ENCODE measurements around the gene LMAN1L.

Gene LMAN1L

GRCh38 chr15:74839526-74840395, 27.1 kb downstream of the LMAN1L start:
- DNase-seq, result no peak

- no peak for DNase-seq
These were observed 28.5 kb downstream of the LMAN1L start for GRCh38 chr15:74840851-74841775.

- no peak for DNase-seq
These were observed 29.3 kb downstream of the LMAN1L start for GRCh38 chr15:74841891-74842373.

DNA sequence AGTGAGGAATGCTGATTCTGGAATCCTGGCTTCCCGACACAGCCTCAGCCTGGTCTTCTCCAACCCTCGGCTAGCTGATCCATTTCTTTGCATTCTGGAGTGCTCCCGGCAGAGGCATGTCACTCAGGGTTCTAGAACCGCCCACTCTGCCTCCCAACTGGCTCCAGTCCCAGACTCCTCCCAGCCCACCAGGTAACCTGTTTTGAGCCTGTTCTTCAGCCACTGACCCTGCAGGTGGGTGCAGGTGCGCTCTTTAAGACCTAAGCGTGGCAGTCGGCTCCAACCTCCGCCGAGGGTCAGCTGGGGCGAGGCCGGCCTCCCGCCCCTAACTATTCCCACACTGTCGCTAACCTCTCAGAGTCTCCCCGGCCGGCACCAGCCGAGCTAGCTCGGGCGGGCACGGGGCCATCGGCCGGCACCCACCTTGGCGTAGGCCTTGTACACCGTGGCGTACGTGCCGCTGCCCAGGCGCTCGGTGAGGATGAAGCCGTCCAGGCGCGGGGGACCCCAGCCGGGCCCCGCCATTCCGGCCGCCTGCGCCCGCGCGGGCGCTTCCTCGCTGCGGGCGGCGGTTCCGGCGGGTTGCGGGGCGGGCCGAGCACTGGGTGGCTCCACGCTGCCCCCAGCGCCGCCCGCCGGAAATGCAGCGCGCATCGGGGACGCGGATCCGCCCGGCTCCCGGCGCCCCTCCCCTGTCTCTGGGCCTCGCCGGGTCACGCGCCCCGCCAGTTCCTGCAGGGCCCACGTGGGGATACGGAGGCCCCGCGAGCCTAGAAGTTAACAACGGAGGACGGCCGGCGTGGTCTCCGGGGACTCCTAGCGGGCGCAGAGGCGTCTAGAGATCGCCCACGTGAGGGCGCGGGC, 30.2 kb downstream of the LMAN1L start, which contains the start of gene ULK3:
ULK3 (minus strand) TSS at position 576 of the 864 bp plus-strand sequence; CDS start at position 525, 51 bp downstream.
- peak; percentile 69 to 87 for DNase-seq

DNA sequence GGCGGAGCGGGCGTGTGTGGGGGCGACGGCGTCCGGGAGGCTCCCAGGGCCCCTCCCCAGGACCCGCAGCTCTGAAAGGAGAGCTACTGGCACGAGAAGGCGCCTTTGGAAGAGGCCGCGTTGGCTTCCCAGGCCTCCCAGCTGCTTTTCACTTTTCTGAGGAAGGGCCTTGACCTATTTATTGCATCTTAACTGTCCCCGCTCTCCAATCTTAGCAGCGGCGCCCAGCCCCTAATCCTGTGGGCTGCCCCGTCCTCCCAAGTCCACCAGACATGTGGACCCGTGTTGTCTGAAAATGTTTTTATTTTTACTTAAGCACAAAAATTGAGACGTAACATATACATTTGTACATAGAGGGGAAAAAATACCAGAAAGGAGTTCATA, 30.8 kb downstream of the LMAN1L start:
- peak in 1 of 2 experiments; percentile 63 for DNase-seq

DNA sequence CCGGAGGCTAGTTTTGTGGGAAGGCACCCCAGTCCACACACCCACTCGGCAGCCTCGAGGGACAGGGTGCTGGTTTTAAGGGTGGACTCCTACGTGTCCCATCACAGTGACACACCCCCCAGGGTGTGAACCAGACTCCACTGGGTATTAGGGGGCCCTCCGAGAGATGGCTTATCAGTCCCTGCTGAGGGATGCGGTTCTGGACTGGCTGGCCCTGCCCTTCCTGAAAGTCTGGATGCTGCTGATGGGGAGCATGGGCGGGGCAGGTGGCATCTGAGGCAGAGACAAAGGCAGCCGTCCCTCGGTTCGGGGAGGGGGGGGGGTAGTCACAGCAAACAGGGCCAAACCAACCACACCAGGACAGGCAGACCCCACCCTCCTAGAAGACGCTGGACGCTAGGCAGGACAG, 31.3 kb downstream of the LMAN1L start:
- no peak for DNase-seq

DNA sequence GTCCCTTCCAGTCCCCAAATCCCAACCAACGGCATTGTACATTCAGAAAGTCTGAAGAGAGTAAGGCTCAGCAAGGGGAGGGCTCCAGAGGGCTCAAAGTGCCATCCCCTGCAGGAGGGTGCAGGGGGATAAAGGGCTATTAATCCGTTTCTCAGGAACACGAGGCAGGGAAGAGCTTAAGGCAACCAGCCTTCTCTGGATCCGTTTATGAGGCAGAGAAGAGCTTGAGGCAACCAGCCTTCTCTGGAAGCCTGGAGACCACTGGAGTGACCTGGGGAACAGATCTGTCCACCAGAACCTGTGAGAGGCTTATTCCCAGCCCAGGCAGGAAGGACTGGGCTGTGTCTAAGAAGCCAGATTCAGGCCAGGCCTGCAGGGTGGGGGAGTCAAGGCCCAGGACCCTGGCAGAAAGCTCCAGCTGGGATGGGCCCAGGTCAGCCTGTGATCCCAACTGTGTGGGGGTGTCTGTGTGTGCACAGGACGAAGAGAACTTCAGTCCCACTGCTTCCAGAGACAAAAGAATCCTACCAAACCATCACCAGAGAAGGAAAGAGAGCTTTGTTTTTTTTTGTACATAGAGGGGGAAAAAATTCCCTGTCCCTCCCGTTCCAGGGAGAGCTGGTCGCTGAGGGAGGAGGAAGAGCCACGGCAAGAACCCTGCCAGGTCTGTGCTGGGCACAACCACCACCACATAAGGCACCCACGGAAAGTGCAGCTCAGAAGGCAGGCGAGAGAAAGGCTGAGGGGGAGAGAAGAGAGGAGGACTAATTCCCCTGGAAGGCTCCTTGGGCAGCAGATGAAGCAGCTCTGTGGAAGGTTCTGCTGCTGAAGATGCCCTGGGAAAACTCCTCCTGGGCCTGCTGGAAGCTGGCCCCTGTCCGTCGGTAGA, 31.9 kb downstream of the LMAN1L start:
- DNase-seq, result no peak

DNA sequence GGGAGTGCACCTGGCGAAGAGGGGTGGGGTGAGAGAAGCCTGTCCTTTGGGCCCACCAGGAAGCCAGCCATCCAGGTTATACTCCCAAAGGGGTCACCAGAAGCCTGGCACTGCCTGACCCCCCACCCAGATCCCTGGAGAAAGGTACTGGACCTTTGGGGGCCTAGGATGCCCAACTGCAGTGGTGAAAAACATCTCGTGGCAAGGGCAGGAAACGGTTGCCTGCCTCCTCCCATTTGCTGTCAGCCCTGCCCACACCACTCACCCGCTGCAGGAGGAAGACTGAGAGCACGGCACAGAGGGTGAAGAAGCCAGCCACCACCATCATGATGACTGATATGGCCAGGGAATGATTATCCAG, 32.6 kb downstream of the LMAN1L start:
- no peak for DNase-seq

DNA sequence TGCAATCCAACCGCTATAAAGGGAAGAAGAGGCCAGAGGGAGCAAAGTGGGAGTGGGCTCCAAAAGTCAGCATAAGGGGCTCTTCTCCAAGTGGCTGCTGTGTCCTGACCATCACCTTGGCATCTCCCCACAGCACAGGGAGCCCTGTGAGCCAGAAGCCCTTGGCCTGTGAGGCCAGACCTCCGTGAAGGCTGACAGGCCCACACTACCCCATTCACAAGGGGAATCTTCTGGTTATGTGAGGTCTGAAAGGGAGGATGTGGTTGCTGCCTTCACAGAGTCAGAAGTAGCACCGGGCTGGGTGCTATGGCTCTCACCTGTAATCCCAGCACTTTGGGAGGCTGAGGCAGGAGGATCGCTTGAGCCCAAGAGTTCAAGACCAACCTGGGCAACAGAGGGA, 32.9 kb downstream of the LMAN1L start:
- no peak for DNase-seq

- DNase-seq, result no peak
These were observed 34.8 kb downstream of the LMAN1L start for GRCh38 chr15:74847432-74847831.

DNA sequence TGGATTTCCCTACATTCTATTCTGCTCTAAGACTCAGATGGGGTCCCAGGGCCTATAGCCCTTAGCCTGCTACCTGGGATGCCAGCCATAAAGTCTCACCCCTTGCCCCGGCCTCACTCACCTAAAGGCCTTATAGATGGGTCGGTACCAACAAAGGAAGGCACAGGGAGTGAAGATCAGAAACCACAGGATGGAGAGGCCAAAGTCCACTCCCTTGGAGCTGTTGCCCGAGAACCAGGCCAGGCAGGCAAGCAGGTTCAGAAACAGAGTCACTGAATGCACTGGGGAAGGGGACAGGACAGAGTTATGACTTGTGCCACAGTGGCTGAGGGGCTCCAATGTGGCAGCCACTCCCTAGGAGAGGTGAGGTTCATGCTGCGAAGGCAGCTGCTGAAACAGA, 37.8 kb downstream of the LMAN1L start:
- DNase-seq, result no peak

DNA sequence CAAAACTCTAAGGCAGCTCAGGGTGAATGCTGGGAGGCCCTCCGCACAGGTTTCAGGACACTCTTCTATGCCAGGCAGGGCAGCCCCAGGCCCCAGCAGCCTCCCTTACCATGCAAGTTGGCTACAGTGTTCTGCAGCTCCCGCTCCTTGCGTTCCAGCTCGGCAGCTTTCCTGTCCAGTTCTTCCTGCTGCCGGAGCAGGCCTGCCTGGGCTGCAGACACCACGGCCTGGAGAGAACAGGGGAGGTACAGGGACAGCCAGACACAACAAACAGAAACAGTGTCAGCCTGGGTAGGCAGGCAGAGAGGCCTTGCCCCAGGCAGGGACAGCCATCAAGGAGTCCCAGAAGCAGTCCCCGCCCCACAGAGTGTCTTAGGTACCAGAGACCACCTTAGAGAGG, 39.3 kb downstream of the LMAN1L start:
- DNase-seq, result no peak

DNA sequence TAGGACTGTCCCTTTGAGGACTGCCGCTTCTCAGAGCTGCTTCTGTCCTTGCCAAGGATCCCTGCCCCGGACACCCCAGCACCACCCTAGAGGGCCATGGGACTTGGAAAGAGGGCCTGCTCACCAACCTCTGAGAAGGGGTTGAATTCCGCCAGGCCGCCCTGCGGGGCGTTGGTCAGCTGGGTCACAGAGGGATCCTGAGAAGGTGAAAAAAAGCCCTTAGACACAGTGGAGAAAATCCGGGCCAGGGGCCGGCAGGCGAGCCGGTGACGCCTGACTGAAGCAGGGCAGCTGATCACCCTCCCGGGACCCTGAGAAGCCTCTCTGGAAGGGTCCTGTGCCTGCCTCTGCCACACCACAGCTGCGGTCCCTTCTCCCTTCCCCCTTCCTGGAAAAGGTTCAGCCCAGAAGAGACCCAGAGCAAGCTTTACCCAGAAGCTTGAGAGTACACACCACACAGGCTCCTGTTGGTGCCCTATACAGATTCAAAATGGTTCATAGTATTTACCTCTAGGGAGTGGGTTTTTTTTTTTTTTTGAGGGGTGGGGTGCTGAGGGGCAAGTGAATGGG, 41.9 kb downstream of the LMAN1L start:
- DNase-seq, result no peak

GRCh38 chr15:74855857-74856256, 43.2 kb downstream of the LMAN1L start:
- DNase-seq, result no peak

GRCh38 chr15:74856537-74856936, 43.9 kb downstream of the LMAN1L start:
- no peak for DNase-seq

- DNase-seq, result peak in 1 of 2 experiments; percentile 14
These were observed 44.5 kb downstream of the LMAN1L start for GRCh38 chr15:74857082-74857655.

DNA sequence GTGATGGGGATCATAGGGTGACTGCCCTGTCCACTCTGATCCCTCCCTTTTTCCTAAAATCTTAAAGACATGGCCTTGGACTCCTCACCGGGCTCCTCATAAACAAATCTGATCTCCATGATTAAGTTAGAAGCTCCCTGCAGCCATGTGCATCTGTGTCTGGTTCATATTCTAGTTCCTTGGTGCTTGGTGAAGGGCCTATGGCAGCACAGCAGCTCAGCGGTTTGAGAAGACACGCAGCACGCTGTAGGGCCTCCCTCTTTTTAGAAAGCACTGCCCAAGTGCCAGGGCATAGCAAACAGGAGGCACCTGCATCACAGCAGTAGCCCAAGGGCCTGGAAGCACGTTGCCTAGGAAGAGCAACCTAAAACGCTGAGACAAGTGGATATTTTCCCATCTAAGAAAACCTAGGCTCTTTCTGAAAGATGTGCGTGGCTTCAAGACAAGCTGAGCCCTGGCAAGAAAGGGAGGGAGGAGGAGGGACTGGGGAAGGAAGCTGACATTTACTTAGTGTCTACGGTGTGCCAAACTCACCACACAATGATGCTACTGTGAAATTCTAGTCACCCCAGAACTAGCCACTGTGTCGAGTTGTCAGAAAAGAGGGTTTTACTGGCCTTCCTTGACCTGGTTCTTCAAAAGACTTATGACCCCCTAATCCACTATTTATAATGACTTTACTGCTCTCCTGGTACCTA, 45.2 kb downstream of the LMAN1L start:
- DNase-seq, result no peak

GRCh38 chr15:74858369-74858740, 45.7 kb downstream of the LMAN1L start:
- no peak for DNase-seq

DNA sequence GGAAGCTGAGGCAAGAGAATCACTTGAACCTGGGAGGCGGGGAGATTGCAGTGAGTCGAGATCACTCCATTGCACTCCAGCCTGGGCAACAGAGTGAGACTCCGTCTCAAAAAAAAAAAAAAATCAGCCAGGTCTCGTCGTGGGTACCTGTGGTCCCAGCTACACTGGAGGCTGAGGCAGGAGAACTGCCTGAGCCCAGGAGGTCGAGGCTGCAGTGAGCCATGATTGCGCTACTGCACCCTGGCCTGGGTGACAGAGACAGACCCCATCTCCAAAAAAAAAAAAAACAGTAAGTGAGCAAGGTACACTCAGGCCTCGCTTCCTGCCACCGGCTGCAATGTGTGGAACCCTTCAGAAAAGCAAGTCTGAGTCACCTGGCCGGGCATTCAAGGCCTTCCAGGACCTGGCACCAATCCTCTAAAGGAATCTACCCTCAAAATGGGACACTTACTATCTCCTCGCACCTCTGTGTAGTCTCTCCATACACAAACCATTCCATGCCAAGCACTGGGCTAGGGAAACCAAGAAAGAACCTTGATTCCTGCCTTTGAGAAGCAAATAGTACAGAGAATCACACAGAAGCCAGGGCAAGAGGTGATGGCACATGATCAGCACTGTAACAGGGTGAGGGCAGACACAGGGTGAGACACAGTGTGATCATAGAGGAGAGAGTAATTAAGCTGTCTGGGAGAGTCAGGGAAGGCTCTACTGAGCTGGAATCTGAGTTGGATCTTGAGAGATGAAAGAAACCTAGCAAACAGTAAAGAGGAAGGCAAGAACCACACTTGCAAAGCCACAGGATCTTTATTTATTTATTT, 50.8 kb downstream of the LMAN1L start:
- DNase-seq, result no peak
